GM18520 (cell line): ENCODE data around the gene SOBP.

Experiments used
- ATAC-seq: cut with Tn5 transposase; IDR thresholded peaks from one replicate; pipeline ENCODE4 v1.9.1; 2021; ENCODE audit not compliant: unreplicated experiment

SOBP gene

DNA sequence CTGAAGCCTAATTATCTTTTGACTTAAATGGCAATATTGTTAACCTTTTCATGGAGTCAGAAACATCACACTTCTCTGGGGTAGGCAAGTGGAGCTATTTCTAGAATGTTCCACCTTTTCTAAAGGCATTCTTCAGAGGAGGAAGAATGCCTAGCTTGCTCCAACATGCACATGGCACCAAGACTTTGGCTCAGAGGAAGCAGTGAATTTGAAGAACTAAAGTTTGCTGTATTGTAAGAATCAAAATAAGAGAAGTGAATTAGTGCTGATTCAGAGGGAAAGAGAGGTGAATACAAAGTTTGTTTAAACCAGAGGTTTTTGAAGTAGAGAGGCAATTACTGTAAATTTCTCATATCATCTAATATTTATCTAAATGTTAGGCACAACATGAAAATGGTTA, 92.2 kb downstream of the SOBP start:
- ATAC-seq = no peak

DNA sequence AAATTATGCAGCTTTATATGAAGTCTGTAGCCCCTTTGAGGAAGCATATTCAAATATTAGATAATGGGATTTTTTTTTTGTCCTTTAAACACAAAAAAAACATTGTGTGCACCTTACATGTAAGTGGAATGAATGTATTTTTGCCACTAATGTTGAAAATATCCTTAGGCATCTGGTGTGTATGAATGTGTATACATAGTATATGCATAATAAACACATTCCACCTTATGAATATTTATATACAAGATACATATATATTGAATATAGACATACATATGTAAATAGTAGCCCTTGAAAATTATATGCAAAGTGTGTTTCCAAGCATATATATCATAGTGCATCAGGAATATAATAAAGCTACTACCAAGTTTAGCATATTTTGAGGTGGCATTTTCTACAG, 94.8 kb downstream of the SOBP start:
- ATAC-seq = no peak

DNA sequence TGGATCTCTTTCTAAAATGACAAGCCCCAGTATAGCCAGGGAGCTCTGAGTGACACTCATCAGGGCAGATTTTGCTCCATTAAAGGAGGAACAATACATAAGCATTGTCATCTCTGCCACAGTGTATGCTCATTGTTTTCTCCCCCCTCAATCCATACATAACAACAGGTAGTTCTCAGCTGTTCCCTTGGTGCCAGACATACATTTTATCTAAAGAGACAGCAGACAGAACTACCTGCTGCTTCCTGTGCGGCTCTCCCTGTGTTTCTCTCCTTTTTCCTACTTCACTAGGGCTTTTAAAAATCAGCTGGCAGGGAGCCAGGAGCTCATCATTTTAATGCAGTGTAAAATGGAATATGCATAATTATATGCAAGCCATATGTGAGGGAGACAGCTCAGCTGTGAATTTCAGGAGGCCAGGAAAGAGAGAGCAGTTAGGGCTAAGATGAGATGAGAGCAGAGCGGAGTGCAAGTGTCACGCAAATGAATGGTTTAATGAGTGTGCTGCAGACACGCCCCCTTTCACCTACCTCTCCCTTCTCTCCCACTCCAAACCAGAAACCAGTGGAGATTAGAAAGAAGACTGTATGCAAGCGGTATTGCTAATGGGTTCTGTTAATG, 96.0 kb downstream of the SOBP start:
- no peak for ATAC-seq

DNA sequence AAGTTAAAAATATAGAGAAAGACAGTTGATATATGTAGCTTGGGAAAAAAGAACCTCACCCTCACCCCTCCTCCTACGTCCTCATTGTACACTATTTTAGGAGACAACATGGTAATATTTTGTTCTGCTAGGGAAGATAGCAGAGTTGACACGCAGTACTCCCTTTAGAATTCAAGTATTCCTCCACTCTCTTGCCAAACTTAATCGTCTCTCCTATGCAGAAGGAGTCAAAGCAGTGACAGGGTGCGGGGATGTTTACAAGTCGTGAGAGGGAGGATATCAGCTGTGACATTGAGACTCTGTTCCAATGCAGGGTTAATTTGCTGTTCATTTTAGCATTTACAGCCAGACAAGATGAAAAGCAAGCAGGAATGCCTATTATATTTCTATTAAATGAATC, 97.5 kb downstream of the SOBP start:
- no peak for ATAC-seq

DNA sequence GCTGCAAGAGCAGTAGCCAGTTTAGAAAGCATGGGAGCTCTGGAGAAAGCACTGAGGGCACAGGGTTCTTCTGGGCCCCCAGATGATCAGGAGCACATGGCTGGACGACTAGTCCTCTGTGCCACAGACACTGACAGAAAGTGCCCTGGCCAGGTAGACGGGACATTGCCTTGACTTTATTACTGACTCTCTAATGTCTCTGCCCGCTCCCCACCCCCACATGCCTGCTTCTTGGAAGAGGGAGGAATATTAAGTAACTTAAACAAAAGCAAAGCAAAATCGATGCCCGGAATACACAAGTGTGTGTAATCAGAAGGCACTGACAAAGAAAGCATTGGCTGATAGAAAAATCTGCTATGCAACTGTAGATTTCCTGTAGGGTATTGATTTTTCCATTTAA, 99.3 kb downstream of the SOBP start:
- ATAC-seq = no peak

DNA sequence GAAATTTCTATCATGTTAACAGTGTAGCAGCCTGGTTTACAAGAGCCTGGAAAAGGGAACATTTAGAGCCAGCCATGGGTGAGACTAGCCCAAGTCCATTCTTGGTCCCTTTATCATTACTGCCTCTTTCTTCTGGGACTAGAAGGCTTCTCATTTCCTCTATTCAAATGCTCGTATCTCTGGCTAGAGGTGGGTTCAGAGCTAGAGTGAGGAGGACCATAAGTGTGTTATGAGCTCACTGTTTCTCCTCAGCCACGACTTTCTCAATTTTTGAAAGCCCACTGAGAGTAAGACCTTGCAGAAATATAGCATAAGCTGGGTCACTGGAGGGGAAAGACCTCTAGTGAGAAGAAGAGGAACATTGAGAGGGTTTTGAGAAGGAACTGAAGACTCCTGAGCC, 100.0 kb downstream of the SOBP start:
- no peak for ATAC-seq

DNA sequence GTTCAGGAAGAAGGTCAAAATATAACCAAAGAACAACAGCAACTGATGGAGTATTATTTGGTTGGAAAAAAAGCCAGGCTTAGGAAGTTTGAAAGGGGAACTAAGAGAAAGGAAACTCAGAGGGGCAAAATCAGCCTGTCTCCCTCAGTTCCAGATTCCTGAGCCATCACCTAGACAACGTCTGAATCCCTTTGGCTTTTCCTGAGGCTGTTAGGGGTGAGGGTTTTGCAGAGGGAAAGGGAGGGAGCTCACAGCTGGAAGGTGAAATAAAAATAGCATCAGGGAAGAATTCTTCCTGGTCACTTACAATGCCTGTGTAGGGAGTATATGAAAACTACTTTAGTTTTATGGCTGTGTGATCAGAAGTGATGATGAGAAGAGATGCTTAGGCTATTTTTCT, 100.5 kb downstream of the SOBP start:
- no peak for ATAC-seq

DNA sequence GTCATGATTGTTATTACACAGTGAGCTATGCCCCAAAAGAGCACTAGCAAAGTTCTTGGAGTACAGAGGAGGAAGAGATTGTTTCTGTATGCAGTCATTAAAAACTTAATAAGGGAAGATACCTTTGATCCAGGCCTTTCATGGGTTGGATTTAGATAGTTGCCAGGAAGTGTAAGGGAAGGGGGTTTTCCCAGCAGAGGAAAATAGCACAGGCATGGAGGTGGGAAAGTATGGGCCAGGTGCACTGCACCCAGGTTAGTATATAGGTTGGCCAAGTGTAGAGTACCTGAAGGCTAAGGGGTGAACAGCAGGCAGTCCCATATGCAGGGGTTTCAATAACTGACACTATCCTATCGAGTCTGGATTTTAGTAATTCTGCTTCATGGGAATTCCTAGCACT, 101.4 kb downstream of the SOBP start:
- ATAC-seq = no peak

DNA sequence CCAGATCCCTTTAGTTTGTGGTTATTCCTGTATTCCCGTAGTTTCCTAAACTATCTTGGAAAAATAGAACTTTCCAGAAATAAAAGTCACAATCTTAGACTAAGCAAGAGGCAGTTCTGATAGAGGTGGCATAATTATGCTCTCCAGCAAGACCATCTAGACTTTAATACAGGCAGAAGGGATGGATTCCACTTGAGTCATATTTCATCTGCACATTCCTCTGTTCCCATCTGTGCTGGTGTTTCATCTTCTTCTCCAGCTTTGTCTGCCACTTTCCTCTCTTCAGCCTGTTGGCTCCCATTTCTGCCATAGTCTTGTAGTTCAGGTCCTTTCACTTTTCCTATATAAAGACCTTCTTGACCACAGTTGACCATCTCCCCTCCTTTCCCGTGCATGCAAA, 102.9 kb downstream of the SOBP start:
- ATAC-seq = no peak

DNA sequence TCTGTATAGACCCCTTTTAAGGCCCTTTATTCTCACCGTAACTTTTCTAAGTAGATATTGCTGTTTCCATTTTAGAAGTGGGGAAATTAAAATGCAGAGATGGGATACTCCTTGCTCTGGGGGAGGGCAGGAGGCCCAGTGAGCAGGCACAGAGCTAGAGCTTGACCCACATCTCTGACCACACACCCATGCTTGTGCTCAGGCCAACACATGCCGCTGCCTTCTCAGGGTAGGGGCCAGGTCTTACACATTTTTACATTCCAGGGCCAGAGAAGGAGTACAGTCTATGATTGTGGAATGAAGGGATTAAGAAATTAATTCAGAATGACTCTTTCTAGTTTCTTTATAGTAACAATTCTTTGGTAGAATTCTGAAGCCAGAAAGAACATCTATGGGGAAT, 104.8 kb downstream of the SOBP start:
- no peak for ATAC-seq

DNA sequence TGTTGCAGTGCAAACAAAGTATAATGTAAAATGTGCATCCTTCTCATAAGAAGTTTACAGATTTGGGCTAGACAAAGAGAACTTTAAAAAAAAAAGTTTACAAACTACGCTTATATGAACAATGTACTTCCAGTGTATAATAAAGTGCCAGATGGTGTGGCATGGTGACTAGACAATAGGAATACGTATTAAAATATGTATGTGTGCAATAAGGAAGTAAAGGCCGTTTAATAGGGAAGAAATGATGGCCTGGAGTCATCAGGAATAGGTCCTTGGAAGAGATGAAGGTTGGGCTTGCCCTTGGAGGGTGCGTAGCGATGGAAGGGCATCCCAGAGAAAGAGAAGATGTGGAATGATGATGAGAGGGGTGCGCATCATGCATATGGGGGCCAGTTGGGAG, 108.2 kb downstream of the SOBP start:
- ATAC-seq = no peak

DNA sequence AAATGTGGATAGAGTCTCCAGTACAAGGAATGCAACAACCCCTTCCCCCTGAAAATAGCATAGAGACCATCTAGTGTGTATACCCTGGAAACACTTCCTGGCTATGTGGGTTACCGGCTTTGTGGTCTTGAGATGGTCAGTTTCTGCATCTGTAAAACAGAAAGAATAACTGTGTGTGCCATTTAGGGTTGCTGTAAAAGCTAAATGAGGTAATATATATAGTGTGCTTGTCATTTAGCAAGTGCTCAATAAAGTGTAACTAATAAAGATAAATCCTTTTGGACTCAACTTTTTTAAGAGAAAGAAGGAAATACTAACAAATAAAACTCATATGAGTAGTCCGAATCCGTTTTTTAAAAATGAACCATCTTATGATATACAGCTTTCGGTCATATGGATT, 109.1 kb downstream of the SOBP start:
- no peak for ATAC-seq

DNA sequence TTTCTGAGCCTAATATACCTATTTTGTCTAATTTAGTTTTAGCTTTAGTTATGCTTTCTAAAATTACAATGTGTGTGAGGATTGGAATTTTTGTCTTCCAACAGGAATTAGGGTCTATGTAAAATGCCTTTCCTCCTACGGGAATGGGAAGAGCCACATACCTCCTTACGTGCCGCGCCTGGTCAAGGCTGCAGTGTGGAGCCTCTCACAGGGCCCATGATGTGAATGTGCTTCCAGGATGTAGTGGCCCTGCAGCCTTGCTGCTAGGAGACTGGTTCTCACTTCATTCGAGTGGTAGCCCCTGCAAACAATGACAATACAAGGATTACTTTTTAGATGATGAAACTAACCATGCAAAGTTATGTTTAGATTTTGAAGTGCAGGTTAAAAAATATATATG, 110.2 kb downstream of the SOBP start:
- ATAC-seq = no peak

DNA sequence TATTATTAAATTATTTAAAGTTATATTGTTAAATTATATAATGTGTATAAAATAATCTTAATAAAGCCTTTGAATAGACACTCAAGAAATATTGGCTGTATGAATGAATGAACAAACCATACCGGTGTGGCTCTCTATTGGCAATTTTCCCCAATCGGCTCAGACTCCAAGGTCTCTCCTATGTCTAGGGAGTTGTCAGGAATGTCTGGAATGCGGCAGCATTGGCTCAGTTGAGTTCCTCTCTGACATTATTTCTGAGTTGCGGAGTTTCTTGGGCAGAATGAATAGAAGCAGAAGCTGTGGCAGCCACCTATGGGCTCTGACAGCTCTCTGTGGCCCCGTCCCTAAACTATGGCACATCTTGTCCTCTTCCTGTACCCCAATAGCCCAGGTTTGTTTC, 111.0 kb downstream of the SOBP start:
- ATAC-seq = no peak

DNA sequence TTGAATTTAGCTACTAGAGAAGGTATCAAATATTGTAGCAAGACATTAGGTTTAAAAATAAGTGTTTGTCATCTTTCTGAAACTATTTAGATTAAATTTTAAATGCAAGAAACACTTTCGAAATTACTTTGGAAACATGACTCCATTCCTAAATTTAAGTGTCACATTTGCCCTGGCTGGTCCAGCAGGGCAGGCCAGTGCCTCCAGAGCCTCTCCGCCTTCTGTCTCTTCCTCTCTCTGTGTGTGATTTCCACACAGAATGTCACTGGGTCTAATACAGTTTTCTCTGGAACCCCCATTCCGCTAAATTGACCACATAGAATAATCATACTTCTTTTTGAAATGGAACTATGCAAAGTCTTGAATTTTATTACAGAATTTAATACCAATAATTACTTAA, 111.5 kb downstream of the SOBP start:
- no peak for ATAC-seq

DNA sequence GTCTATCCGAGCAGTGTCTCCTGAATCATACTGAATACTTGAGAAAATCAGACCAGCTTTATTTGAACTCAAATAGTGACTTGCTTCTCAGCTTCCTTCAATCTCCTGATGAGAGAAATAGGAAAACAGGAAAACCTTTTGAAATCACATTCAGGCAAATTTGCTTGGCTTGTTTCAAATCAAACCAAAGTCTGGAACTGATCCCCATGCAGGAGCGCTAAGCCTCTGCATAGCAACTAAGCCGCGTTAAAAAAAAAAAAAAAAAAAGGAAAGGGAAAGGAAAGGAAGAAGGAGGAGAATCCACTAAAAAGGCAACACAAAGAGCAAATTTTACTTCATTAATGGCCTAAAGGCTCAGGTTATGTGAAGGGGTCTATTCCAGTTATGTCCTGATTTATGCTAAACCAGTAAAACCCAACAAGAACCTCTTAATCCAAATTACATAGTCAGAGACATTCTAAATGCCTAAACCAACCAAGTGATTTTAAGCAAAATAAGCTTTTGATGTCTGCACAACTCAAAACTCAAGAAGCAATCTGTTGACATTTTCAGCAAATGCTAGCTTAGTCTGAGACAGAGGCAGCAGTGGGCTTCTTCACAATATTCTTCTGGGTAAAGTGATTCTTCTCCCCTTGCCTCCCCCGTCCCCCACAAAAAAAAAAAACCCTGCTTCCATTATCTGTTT, 112.5 kb downstream of the SOBP start:
- ATAC-seq = no peak

DNA sequence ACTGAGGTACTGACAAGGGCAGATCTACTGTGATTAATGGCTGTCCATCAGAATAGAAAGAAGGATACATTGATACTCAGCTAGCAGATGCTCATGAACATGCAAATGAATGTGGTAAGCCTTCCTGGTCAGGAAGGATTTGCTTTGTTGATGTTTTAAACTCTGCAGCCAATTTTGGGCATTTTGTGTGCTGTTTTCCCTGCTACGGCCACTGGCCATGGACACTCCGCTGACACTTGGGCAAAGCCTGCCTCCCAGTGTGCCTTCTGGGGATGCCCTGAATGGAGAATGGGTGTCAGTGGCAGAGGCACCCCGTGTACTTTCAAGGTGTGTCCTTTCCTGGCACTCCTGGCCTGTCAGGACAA, 113.1 kb downstream of the SOBP start:
- no peak for ATAC-seq

DNA sequence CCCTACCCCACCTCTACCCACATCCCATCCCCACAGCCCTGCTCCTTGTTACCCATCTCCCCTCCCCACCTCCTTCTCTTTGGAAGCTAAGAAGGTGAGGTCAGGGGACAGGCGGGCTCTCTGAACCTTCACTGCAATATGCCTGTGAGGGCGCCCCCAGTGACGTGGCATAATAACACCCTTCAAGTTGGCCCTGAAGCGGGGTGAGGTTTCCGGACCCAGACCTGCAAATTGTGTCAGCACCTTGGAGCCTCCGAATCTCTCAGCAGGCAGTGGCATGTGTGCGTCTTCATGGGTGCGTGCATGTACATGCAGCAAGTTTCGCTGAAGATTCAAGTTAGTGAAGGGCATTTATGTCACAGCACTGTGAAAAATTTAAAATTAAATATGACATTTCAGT, 114.6 kb downstream of the SOBP start:
- no peak for ATAC-seq

DNA sequence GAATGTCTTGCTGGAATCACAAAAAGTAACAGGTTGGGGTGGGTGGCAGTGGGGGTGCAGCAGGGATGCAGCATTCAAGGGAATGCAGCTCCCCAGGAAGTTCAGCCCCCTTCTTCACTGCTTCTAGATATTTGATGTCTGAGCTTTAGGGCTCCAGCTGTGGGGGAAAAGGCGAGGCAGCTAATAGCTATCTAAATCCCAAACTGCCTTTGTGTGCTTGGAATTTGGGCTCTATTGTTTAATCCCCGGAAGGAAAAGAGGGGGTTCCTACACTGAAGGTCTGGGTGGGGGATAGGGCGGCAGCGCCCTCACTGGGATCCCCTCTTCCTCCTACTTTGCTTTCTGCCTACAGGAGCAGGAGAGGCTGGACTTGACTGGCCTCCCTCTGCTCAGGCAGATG, 116.5 kb downstream of the SOBP start:
- no peak for ATAC-seq

DNA sequence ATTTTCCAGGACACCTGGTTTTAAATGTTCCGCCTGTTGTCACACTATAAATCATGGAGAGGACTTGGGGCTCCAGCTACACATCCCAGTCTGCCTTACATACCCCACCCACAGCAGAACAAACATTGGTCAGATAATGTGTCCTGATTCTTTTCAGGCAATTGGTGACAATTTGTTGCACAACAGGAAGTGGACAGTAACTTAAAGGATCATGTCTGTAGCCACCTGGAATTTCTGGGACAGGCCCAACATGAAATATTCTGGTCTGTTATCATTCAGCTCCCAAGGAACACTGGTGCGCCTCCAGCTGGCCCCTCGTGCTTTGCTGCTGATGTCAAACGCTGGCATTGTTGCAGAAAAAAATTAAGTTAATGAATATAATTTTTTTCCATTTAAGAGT, 117.2 kb downstream of the SOBP start:
- ATAC-seq = no peak

DNA sequence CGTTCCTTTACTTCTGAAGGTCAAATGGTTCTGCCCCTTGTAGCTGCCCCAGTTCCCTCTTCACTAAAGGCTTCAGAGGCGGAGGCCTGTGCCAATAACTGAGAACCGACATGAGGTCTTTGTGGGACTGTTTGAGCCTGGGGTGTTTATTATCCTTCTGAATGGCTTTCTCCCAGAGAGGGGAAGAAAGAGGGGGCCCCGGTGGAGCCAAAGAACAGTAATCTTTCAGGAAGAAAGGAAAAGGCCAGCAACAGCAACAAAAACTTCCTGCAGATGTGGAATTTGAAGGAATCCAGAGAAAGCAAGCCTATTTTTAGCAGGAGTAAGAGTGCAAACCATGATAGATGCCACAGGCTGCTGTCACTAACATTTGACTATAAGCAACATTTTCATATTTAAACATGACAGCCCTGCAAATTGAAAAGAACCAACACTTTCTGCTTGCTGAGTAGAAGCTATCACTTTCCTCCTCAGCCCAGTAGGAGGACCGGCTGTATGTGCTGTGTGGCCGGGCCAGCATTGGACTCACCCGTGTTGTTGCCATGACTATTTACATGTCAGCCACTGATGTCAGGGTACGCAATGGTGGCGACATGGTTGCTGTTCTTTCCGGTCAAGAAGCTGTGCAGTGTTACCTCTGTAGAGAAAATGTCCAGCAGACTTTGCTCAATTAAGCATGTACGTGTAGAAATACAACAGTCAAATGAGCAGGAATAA, 121.3 kb downstream of the SOBP start:
- no peak for ATAC-seq

DNA sequence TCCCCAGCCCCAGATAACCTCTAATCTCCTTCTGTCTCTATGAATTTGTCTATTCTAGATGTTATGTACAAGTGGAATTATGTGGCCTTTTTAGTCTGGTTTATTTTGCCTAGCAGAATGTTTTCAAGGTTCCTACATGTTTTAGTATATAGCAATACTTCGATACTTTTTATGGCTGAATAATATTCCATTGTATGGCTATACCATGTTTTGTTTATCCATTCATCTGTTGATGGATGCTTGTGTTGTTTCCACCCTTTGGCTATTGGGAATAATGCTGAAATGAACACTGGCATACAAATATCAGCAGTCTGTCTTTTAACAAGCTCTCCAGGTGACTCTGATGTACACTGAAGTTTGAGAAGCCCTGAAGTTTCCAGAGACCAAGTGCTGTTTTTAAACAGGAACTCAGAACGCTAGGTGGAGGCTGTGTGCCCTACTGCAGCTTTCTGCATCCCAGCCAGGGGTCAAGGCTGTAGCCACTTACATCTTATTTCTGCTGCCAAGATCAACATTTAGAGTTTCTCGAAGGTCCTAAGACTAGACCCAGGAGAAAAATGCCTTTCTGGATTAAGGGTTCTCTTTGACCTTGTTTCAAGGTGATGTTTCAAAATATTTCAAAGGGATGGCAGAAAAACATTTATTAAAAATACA, 123.0 kb downstream of the SOBP start:
- no peak for ATAC-seq
